Measurements from ENCODE around the gene BPIFB4. TPM values are rescaled to one million over a fixed set of nuclear protein-coding genes. Genes with fewer than 3 reads are reported as not detected.

Gene BPIFB4
- total and polyA plus RNA-seq, 9 of the 15 experiments (the other 6 are each of a cell fraction or from before 2014, with no cell fraction given): not detected

DNA sequence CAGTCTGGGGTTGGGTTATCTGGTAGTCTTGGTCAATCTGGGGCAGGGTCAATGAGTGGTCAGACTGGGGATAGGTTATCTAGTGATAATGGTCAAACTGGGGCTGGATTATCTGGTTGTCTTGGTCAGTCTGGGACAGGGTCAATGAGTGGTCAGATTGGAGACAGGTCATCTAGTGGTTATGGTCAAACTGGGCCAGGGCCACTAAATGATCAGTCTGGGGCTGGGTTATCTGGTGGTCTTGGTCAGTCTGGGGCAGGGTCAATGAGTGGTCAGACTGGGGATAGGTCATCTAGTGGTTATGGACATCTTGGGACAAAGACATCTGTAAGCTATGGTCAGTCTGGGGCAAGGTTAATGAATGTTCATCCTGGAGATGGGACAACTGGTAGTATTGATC lies 60.0 kb downstream of the BPIFB4 start:
- Histone ChIP-seq H3K4me2 (ENCODE audit: insufficient read depth, low read length) (no peak overlapping the region), H3K4me1 (replicated peaks in 1 of 2; ENCODE audit: control insufficient read depth in 2 of 2, insufficient read depth in 2 of 2, low read length in 2 of 2) (no peaks in the 10 kb centered on the region), H4K20me1 (replicated peaks; ENCODE audit: control insufficient read depth, insufficient read depth, low read length) (no peaks in the 10 kb centered on the region), H3K9me1 (ENCODE audit: control insufficient read depth, insufficient read depth, low read length) (no peaks in the 10 kb centered on the region), H3K9ac (ENCODE audit: insufficient read depth in 1 of 2, low read depth in 2 of 2, low read length in 2 of 2) (no peak overlapping the region), H3K27me3 (ENCODE audit: control insufficient read depth in 2 of 2, insufficient read depth in 2 of 2, low read length in 2 of 2) (no peaks in the 10 kb centered on the region), H3K4me3 (no peak overlapping the region), H3K27ac (ENCODE audit: extremely low read depth, low read depth, low read length) (no peak overlapping the region), H3K9me3 (replicated peaks; ENCODE audit: control insufficient read depth, insufficient read depth, low read depth, low read length) (no peaks in the 10 kb centered on the region), H3K79me2 (ENCODE audit: control insufficient read depth, insufficient read depth, low read length) (no peaks in the 10 kb centered on the region), H3K36me3 (ENCODE audit: control insufficient read depth, insufficient read depth, low read length) (no peaks in the 10 kb centered on the region), H2AFZ (ENCODE audit: low read depth, low read length) (no peak overlapping the region)
- POLR2A ChIA-PET: no interaction called here
- in situ Hi-C loops (cut with MboI): no loop called here
- TF ChIP-seq, protein P1, sequence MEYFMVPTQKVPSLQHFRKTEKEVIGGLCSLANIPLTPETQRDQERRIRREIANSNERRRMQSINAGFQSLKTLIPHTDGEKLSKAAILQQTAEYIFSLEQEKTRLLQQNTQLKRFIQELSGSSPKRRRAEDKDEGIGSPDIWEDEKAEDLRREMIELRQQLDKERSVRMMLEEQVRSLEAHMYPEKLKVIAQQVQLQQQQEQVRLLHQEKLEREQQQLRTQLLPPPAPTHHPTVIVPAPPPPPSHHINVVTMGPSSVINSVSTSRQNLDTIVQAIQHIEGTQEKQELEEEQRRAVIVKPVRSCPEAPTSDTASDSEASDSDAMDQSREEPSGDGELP (CRISPR knock-in tag; IDR thresholded peaks at IDR 0.05; ENCODE audit: borderline replicate concordance): no peak
- TF ChIP-seq, protein P2, sequence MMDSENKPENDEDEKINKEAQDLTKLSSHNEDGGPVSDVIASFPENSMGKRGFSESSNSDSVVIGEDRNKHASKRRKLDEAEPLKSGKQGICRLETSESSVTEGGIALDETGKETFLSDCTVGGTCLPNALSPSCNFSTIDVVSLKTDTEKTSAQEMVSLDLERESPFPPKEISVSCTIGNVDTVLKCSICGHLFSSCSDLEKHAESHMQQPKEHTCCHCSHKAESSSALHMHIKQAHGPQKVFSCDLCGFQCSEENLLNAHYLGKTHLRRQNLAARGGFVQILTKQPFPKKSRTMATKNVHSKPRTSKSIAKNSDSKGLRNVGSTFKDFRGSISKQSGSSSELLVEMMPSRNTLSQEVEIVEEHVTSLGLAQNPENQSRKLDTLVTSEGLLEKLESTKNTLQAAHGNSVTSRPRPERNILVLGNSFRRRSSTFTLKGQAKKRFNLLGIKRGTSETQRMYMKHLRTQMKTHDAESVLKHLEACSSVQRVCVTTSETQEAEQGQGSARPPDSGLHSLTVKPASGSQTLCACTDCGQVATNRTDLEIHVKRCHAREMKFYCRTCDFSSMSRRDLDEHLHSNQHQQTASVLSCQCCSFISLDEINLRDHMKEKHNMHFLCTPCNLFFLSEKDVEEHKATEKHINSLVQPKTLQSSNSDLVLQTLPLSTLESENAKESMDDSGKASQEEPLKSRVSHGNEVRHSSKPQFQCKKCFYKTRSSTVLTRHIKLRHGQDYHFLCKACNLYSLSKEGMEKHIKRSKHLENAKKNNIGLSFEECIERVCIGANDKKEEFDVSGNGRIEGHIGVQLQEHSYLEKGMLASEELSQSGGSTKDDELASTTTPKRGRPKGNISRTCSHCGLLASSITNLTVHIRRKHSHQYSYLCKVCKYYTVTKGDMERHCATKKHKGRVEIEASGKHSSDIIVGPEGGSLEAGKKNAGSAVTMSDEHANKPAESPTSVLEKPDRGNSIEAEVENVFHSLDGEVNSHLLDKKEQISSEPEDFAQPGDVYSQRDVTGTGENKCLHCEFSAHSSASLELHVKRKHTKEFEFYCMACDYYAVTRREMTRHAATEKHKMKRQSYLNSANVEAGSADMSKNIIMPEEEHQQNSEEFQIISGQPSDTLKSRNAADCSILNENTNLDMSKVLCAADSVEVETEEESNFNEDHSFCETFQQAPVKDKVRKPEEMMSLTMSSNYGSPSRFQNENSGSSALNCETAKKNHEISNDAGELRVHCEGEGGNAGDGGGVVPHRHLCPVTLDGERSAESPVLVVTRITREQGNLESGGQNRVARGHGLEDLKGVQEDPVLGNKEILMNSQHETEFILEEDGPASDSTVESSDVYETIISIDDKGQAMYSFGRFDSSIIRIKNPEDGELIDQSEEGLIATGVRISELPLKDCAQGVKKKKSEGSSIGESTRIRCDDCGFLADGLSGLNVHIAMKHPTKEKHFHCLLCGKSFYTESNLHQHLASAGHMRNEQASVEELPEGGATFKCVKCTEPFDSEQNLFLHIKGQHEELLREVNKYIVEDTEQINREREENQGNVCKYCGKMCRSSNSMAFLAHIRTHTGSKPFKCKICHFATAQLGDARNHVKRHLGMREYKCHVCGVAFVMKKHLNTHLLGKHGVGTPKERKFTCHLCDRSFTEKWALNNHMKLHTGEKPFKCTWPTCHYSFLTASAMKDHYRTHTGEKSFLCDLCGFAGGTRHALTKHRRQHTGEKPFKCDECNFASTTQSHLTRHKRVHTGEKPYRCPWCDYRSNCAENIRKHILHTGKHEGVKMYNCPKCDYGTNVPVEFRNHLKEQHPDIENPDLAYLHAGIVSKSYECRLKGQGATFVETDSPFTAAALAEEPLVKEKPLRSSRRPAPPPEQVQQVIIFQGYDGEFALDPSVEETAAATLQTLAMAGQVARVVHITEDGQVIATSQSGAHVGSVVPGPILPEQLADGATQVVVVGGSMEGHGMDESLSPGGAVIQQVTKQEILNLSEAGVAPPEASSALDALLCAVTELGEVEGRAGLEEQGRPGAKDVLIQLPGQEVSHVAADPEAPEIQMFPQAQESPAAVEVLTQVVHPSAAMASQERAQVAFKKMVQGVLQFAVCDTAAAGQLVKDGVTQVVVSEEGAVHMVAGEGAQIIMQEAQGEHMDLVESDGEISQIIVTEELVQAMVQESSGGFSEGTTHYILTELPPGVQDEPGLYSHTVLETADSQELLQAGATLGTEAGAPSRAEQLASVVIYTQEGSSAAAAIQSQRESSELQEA (IDR thresholded peaks at IDR 0.05; ENCODE audit: low read depth): no peak
- TF ChIP-seq, protein P3, sequence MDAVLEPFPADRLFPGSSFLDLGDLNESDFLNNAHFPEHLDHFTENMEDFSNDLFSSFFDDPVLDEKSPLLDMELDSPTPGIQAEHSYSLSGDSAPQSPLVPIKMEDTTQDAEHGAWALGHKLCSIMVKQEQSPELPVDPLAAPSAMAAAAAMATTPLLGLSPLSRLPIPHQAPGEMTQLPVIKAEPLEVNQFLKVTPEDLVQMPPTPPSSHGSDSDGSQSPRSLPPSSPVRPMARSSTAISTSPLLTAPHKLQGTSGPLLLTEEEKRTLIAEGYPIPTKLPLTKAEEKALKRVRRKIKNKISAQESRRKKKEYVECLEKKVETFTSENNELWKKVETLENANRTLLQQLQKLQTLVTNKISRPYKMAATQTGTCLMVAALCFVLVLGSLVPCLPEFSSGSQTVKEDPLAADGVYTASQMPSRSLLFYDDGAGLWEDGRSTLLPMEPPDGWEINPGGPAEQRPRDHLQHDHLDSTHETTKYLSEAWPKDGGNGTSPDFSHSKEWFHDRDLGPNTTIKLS (IDR thresholded peaks at IDR 0.05; ENCODE audit: borderline replicate concordance, low read depth): no peak
- no peak for TF ChIP-seq RBM34 (IDR thresholded peaks at IDR 0.05; ENCODE audit: borderline replicate concordance, insufficient read depth, low read length)
- no peak for TF ChIP-seq HMGN3 (IDR thresholded peaks at IDR 0.05; ENCODE audit: borderline replicate concordance, extremely low read depth, insufficient read length, low read depth, low read length)
- no peak for TF ChIP-seq ZNF408 (CRISPR knock-in tag; IDR thresholded peaks at IDR 0.05; ENCODE audit: low read depth)
- no peak for TF ChIP-seq ZNF311 (CRISPR knock-in tag; IDR thresholded peaks at IDR 0.05)
- DNase-seq (ENCODE audit: extremely low read depth in 1 of 4, low spot score in 3 of 4) (no peak), FAIRE-seq (no peak), ATAC-seq (no peak)
- intact Hi-C loops (cut with micrococcal nuclease): no loop called here
- CTCF ChIA-PET (ENCODE audit: low intra/inter-chr PET ratio): no interaction called here
- no TSS peak for BruUV-seq (replicated peaks)

Measured in K562 (cell line).